GM12801 (cell line): Measurements from ENCODE around the gene WDPCP.

Experiments
- TF ChIP-seq, protein P1 (sequence below): IDR thresholded peaks from one replicate; pipeline ENCODE4 v1.5.1; 2011; ENCODE audit warnings: control low read depth; ENCODE audit not compliant: insufficient read length; ENCODE audit errors: extremely low read depth

The WDPCP gene

GRCh38 chr2:63582873-63583272 lies 5.4 kb downstream of the WDPCP start:
- TF ChIP-seq, protein P1, sequence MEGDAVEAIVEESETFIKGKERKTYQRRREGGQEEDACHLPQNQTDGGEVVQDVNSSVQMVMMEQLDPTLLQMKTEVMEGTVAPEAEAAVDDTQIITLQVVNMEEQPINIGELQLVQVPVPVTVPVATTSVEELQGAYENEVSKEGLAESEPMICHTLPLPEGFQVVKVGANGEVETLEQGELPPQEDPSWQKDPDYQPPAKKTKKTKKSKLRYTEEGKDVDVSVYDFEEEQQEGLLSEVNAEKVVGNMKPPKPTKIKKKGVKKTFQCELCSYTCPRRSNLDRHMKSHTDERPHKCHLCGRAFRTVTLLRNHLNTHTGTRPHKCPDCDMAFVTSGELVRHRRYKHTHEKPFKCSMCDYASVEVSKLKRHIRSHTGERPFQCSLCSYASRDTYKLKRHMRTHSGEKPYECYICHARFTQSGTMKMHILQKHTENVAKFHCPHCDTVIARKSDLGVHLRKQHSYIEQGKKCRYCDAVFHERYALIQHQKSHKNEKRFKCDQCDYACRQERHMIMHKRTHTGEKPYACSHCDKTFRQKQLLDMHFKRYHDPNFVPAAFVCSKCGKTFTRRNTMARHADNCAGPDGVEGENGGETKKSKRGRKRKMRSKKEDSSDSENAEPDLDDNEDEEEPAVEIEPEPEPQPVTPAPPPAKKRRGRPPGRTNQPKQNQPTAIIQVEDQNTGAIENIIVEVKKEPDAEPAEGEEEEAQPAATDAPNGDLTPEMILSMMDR = no peak

DNA sequence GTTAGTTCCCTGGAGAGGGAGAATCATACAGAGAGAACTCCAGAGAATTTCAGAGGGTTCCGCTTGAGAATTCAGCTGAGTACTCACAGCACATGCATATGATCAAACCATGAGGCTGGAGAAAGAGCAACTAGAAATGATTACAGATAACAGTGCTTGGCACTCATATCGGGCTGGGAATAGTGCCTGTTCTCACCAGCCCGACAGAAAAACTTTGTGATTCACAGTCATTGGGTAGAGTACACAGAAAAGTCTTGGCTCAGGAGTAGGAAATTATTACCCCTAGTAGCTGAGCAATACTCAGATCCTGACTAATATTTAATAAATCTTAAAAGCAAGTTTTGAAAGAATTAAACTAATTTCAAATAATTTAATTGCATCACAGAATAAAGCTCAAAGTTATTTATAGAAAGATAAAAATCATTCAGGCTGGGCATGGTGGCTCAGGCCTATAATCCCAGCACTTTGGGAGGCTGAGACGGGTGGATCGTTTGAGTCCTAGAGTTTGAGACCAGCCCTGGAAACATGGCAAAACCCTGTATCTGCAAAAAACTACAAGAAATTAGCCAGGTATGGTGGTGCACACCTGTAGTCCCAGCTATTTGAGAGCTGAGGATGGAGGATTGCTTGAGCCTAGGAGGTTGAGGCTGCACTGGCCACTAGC lies 6.8 kb downstream of the WDPCP start:
- TF ChIP-seq, protein P1 = no peak

DNA sequence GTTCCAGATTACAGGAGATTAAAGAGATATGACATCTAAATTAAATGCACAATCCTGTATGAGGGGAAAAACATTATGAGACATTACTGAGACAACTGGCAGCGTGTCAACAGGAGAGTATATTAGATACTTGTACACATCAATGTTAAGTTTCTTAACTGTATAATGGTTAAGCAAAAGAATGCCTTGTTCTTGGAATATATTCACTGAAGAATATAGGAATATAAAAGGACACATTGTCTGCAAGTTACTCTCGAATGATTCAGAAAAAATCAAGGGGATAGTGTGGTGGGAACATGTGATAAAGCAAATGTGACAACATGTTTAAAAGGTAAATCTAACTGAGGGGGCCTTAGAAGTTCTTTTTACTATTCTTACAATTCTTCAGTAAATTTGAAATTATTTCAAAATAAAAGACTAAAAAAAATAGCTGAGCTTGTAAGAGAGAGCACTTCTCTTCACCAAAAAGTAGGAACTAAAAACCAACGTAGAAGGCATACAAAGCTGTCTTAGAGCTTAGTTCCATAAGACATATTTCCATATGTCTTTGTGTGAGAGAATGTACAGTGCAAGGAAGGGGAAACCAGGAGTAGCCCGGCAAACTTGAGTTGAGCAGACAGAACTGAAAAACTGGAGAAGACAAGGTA lies 7.5 kb downstream of the WDPCP start:
- TF ChIP-seq, protein P1 = no peak

GRCh38 chr2:63578767-63579166 lies 9.5 kb downstream of the WDPCP start:
- TF ChIP-seq, protein P1 = no peak

DNA sequence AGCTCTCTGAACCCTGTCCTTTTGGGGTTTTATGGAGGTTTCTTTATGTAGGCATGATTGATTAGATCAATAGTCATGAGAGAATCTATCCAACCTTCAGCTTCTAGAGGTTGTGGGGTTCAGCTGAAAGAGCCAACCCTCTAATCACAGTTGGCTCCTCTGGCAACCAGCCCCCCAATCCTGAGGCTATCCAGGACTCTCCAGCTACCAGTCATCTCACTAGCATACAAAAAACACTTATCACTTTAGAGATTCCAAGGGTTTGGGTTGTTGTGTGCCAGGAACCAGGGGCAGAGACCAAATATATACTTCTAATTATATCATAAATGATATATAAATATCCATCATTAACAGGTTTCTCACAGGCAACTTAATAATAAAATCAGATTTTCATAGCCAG lies 11.7 kb downstream of the WDPCP start:
- TF ChIP-seq, protein P1 = no peak

DNA sequence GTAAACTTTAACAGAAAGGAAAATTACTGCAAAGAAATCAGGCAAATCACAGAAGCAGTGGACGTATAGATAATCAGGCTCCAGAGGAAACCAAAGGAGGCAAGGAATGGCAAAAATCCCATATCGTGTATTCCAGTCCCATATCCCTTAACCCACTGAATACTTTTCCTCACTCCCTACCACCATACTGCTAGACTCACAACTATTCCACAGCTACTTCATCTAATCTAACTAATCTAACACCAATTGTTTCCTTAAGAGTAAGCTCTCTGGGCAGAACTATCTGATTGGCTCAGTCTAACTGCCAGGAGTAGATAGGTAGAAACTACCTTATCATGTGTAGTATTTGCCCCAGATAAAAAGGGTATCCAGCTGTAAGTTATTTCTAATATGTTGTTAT lies 16.3 kb downstream of the WDPCP start:
- TF ChIP-seq, protein P1 = no peak

DNA sequence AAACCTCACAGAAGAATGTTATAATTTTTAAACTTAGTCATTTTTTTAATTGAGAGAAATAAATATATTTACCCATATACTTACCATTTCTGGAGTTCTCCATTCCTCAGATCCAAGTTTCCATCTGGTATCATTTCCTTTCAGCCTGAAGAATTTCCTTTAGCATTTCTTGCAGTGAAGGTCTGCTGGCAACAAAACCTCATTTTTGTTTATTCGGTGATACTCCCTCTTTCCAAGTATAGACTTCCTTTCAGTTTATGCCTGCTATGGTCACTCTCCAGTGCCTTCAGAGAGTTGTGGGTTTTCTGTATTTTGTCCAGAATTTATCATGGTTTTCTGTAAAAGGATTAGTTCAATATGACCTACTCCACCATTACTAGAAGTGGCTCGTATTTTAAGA lies 17.0 kb downstream of the WDPCP start:
- TF ChIP-seq, protein P1 = no peak
